CD4-positive, alpha-beta T cell treated with Interleukin-17A for 4 hours (primary cell): ENCODE data around the gene ATP8B1.

Experiments
- DNase-seq: peaks from one replicate; pipeline ENCODE4 v3.0.0-alpha.2; 2020; ENCODE audit warnings: mixed read lengths

ATP8B1 gene

GRCh38 chr18:57816208-57816954, 13.3 kb upstream of the ATP8B1 start:
- no peak for DNase-seq

GRCh38 chr18:57814555-57814954, 11.4 kb upstream of the ATP8B1 start:
- no peak for DNase-seq

- no peak for DNase-seq
Measured at GRCh38 chr18:57813245-57813644, 10.1 kb upstream of the ATP8B1 start.

- DNase-seq = no peak
Measured at GRCh38 chr18:57812126-57812477, 9.0 kb upstream of the ATP8B1 start.

GRCh38 chr18:57811477-57812125, 8.5 kb upstream of the ATP8B1 start:
- DNase-seq = no peak

GRCh38 chr18:57809190-57809589, 6.1 kb upstream of the ATP8B1 start:
- no peak for DNase-seq

GRCh38 chr18:57807336-57808117, 4.4 kb upstream of the ATP8B1 start:
- no peak for DNase-seq

GRCh38 chr18:57806978-57807285, 3.8 kb upstream of the ATP8B1 start:
- no peak for DNase-seq

- DNase-seq = no peak
Measured at GRCh38 chr18:57806201-57806977, 3.3 kb upstream of the ATP8B1 start.

- no peak for DNase-seq
Measured at GRCh38 chr18:57805117-57805516, 2.0 kb upstream of the ATP8B1 start.

- no peak for DNase-seq
Measured at GRCh38 chr18:57804557-57804956, 1.4 kb upstream of the ATP8B1 start.

- DNase-seq = no peak
Measured at GRCh38 chr18:57802213-57803102, 657 bp downstream of the ATP8B1 start.

- no peak for DNase-seq
Measured at GRCh38 chr18:57801761-57802212, 1.3 kb downstream of the ATP8B1 start.

- no peak for DNase-seq
Measured at GRCh38 chr18:57801325-57801724, 1.8 kb downstream of the ATP8B1 start.

GRCh38 chr18:57798713-57799373, 4.3 kb downstream of the ATP8B1 start:
- no peak for DNase-seq

- DNase-seq = no peak
Measured at GRCh38 chr18:57797209-57797651, 5.9 kb downstream of the ATP8B1 start.

GRCh38 chr18:57794951-57795728, 8.0 kb downstream of the ATP8B1 start:
- no peak for DNase-seq

- no peak for DNase-seq
Measured at GRCh38 chr18:57793302-57793986, 9.7 kb downstream of the ATP8B1 start.

GRCh38 chr18:57792631-57793301, 10.3 kb downstream of the ATP8B1 start:
- DNase-seq = no peak
